MCF 10A (cell line): Measurements from ENCODE around the gene SYT6. TPM values are rescaled to one million over a fixed set of nuclear protein-coding genes. Genes with fewer than 3 reads are reported as not detected.

Experiments used
- BruUV-seq: library from RNA; stranded (reverse); fragments of 400-500 nt; replicated peaks from 2 replicates; lab custom pipeline; 2021; lab: Mats Ljungman, UMichigan
- CTCF ChIA-PET: fragments of 300-600 bp; sonication (Branson Sonifier 250); formaldehyde crosslinking; extraction: SDS; loops from one replicate; lab custom pipeline; 2021; ENCODE audit warnings: antibody characterized with exemption, inconsistent platforms; lab: Yijun Ruan, JAX
- POLR2A ChIA-PET: fragments of 300-600, 350-650 bp; sonication (Branson Sonifier 250); formaldehyde crosslinking; extraction: SDS; loops from one replicate; lab custom pipeline; 2020; ENCODE audit warnings: antibody characterized with exemption, inconsistent platforms; lab: Yijun Ruan, JAX
- DNase-seq: peaks from one replicate; pipeline ENCODE4 v3.0.0-alpha.2; 2018; ENCODE audit not compliant: unreplicated experiment
- H3K27ac Mint-ChIP-seq: one replicate; pipeline ENCODE4 v1.8.0; 2022; ENCODE audit warnings: mild to moderate bottlenecking, low read depth, mixed read lengths; ENCODE audit not compliant: unreplicated experiment
- H3K27me3 Mint-ChIP-seq: one replicate; pipeline ENCODE4 v1.8.0; 2022; ENCODE audit warnings: mixed read lengths; ENCODE audit not compliant: insufficient read depth, unreplicated experiment
- H3K36me3 Mint-ChIP-seq: one replicate; pipeline ENCODE4 v1.8.0; 2022; ENCODE audit warnings: mild to moderate bottlenecking, moderate library complexity, mixed read lengths; ENCODE audit not compliant: insufficient read depth, unreplicated experiment
- H3K4me1 Mint-ChIP-seq: one replicate; pipeline ENCODE4 v1.8.0; 2022; ENCODE audit warnings: mixed read lengths; ENCODE audit not compliant: insufficient read depth, unreplicated experiment
- H3K4me3 Mint-ChIP-seq: one replicate; pipeline ENCODE4 v1.8.0; 2022; ENCODE audit warnings: mild to moderate bottlenecking, moderate library complexity, mixed read lengths; ENCODE audit not compliant: unreplicated experiment
- H3K9me3 Mint-ChIP-seq: one replicate; pipeline ENCODE4 v1.8.0; 2022; ENCODE audit warnings: mixed read lengths; ENCODE audit not compliant: unreplicated experiment
- CTCF ChIP-seq: fragments of 200-600 bp; IDR thresholded peaks from one replicate; pipeline ENCODE4 v1.8.0; 2022; ENCODE audit warnings: antibody characterized with exemption, mild to moderate bottlenecking; ENCODE audit not compliant: unreplicated experiment
- intact Hi-C: fragments of 100-400 bp; cut with micrococcal nuclease; formaldehyde crosslinking; loops from 2 replicates; pipeline ENCODE4 v1.14.1; 2022
- total RNA-seq: library from RNA; stranded (reverse); gene quantifications from 2 replicates; pipeline ENCODE4 v1.2.3, GENCODE V29; 2022

The SYT6 gene
- total RNA-seq, 1 experiment from 2014 or later, result not detected

GRCh38 chr1:114145504-114146151, 8.0 kb downstream of the SYT6 start:
- no peak for TF ChIP-seq CTCF
- no peak for DNase-seq
- no peak overlapping the region for H3K4me3 Mint-ChIP-seq
- no peaks in the 10 kb centered on the region for H3K9me3 Mint-ChIP-seq
- peaks cover 75% of the 10 kb centered on the region for H3K27me3 Mint-ChIP-seq
- intact Hi-C loops, result no loop called here
- H3K4me1 Mint-ChIP-seq, result no peaks in the 10 kb centered on the region
- H3K36me3 Mint-ChIP-seq, result no peaks in the 10 kb centered on the region
- CTCF ChIA-PET, result no interaction called here
- POLR2A ChIA-PET, result interaction anchor here (0.6 kb wide), 1 partner anchor 412 kb away, joined by 3 read pairs; no protein-coding TSS in a partner anchor
- BruUV-seq, result no TSS peak
- no peak overlapping the region for H3K27ac Mint-ChIP-seq

- Mint-ChIP-seq H3K4me1 (no peaks in the 10 kb centered on the region), H3K36me3 (no peaks in the 10 kb centered on the region), H3K4me3 (no peak overlapping the region), H3K27ac (no peak overlapping the region), H3K27me3 (peaks cover 74% of the 10 kb centered on the region), H3K9me3 (no peaks in the 10 kb centered on the region)
- intact Hi-C loops, result no loop called here
- CTCF ChIA-PET, result no interaction called here
- POLR2A ChIA-PET, result no interaction called here
- no peak for TF ChIP-seq CTCF
- no peak for DNase-seq
- no TSS peak for BruUV-seq
Observed at GRCh38 chr1:114144016-114144415, 9.7 kb downstream of the SYT6 start.

GRCh38 chr1:114139540-114139939, 14.1 kb downstream of the SYT6 start:
- H3K4me3 Mint-ChIP-seq, result no peak overlapping the region
- no peak overlapping the region for H3K27ac Mint-ChIP-seq
- H3K36me3 Mint-ChIP-seq, result no peaks in the 10 kb centered on the region
- H3K27me3 Mint-ChIP-seq, result peaks cover 68% of the 10 kb centered on the region
- H3K4me1 Mint-ChIP-seq, result no peaks in the 10 kb centered on the region
- DNase-seq, result no peak
- no peak for TF ChIP-seq CTCF
- no peaks in the 10 kb centered on the region for H3K9me3 Mint-ChIP-seq
- POLR2A ChIA-PET, result no interaction called here
- no TSS peak for BruUV-seq
- CTCF ChIA-PET, result no interaction called here
- intact Hi-C loops, result no loop called here

GRCh38 chr1:114137497-114137896, 16.2 kb downstream of the SYT6 start:
- H3K36me3 Mint-ChIP-seq, result no peaks in the 10 kb centered on the region
- intact Hi-C loops, result no loop called here
- H3K4me1 Mint-ChIP-seq, result no peaks in the 10 kb centered on the region
- no peak overlapping the region for H3K4me3 Mint-ChIP-seq
- POLR2A ChIA-PET, result no interaction called here
- CTCF ChIA-PET, result interaction anchor here (0.6 kb wide), 2 partner anchors 179 to 479 kb away, joined by 3 read pairs; no protein-coding TSS in a partner anchor
- no peak overlapping the region for H3K27ac Mint-ChIP-seq
- H3K9me3 Mint-ChIP-seq, result no peaks in the 10 kb centered on the region
- TF ChIP-seq CTCF, result no peak
- no peak for DNase-seq
- no TSS peak for BruUV-seq
- H3K27me3 Mint-ChIP-seq, result peaks cover 77% of the 10 kb centered on the region
